BE2C (cell line): ENCODE results near the gene RASAL2.
"Not testable (repeated sequence)": the region's sequence is repeated elsewhere in the genome, so short reads cannot be mapped to it uniquely, and the experiment has no call there.

Experiments used
- DNase-seq: peaks from one replicate; pipeline ENCODE4 v3.0.0-alpha.2; 2020
- H3K27me3 ChIP-seq: fragments of 250-450 bp; sonication (Bioruptor Pico); 2 replicates; pipeline ENCODE4 v1.5.1; 2020; ENCODE audit warnings: mild to moderate bottlenecking
- H3K36me3 ChIP-seq: fragments of 250-450 bp; sonication (Bioruptor Pico); 2 replicates; pipeline ENCODE4 v1.5.1; 2020; ENCODE audit warnings: mild to moderate bottlenecking
- H3K4me1 ChIP-seq: fragments of 250-450 bp; sonication (Bioruptor Pico); 2 replicates; pipeline ENCODE4 v1.5.1; 2020
- H3K4me3 ChIP-seq: 2 replicates; pipeline ENCODE4 v1.5.1; 2011; ENCODE audit warnings: low read depth, low read length
- H3K9me3 ChIP-seq: fragments of 250-450 bp; sonication (Bioruptor Pico); 2 replicates; pipeline ENCODE4 v1.5.1; 2020
- CTCF ChIP-seq: IDR thresholded peaks from 2 replicates; pipeline ENCODE4 v1.5.1; 2012; ENCODE audit warnings: mild to moderate bottlenecking, low read depth, low read length

RASAL2 gene

GRCh38 chr1:178308438-178308837, 214.5 kb downstream of the RASAL2 start:
- Histone ChIP-seq H3K4me3 (no peak overlapping the region), H3K4me1 (no peaks in the 10 kb centered on the region), H3K9me3 (no peaks in the 10 kb centered on the region), H3K27me3 (no peaks in the 10 kb centered on the region), H3K36me3 (no peaks in the 10 kb centered on the region)
- no peak for DNase-seq
- TF ChIP-seq CTCF, result no peak

- H3K9me3 ChIP-seq, result no peaks in the 10 kb centered on the region
- peak; percentile 67 for TF ChIP-seq CTCF
- no peaks in the 10 kb centered on the region for H3K36me3 ChIP-seq
- H3K4me1 ChIP-seq, result no peaks in the 10 kb centered on the region
- H3K4me3 ChIP-seq, result no peak overlapping the region
- H3K27me3 ChIP-seq, result no peaks in the 10 kb centered on the region
- DNase-seq, result no peak
Measured at GRCh38 chr1:178310685-178311105, 216.8 kb downstream of the RASAL2 start.

DNA sequence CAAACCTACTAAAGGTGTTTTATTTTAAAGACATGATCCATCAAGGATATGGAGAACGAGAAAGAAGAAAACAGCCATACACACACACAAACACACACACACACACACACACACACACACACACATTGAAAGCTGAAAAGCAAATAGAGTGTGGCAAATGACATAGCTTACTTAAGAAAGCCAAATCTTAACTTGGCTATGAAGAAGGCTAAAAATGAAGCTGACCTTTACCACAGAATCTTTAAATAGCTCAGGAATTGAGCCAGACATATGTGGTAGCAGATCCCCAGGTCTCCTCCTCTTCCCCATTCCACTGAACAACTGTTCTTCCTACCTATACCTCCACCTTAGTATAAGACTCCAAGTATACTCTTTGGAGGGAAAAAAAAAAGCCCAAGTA, 217.3 kb downstream of the RASAL2 start:
- Histone ChIP-seq H3K27me3 (no peaks in the 10 kb centered on the region), H3K4me1 (no peaks in the 10 kb centered on the region), H3K4me3 (no peak overlapping the region), H3K36me3 (no peaks in the 10 kb centered on the region), H3K9me3 (no peaks in the 10 kb centered on the region)
- TF ChIP-seq CTCF, result no peak
- no peak for DNase-seq

GRCh38 chr1:178320280-178320982, 226.5 kb downstream of the RASAL2 start:
- not testable (repeated sequence) for H3K9me3 ChIP-seq, H3K36me3 ChIP-seq, H3K27me3 ChIP-seq, H3K4me1 ChIP-seq, DNase-seq, H3K4me3 ChIP-seq

DNA sequence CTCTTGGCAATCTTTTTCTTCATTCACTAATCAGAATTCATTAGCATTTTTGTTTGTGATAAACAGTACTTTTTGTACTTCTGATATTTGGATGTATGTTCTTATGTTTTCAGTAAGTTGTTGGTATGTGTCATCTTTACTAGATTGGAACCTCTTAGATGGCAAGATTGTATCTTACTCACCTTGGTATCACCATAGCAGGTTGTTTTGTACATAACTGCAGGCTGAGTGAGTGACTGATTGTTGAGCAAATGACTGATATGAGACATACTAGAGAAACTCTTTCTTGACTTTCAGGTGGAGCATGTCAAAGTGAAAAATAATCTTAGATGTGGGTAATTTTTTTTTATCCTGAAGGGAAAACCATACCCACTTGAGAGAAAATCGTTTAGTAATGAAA, 229.2 kb downstream of the RASAL2 start:
- TF ChIP-seq CTCF, result no peak
- no peaks in the 10 kb centered on the region; the same call in 1 of the 2 replicates for H3K9me3 ChIP-seq
- DNase-seq, result no peak
- no peaks in the 10 kb centered on the region for H3K27me3 ChIP-seq
- H3K4me1 ChIP-seq, result no peaks in the 10 kb centered on the region
- no peaks in the 10 kb centered on the region for H3K36me3 ChIP-seq
- H3K4me3 ChIP-seq, result no peak overlapping the region

GRCh38 chr1:178324003-178324402, 230.1 kb downstream of the RASAL2 start:
- Histone ChIP-seq H3K4me3 (no peak overlapping the region), H3K36me3 (no peaks in the 10 kb centered on the region), H3K4me1 (no peaks in the 10 kb centered on the region), H3K9me3 (no peaks in the 10 kb centered on the region; the same call in 1 of the 2 replicates), H3K27me3 (no peaks in the 10 kb centered on the region)
- TF ChIP-seq CTCF, result no peak
- DNase-seq, result no peak
